Epithelial cell of esophagus (primary cell): ENCODE results near the gene RPIA.

Source experiments
- DNase-seq: peaks from one replicate; pipeline ENCODE4 v3.0.0; 2010; ENCODE audit warnings: low read depth
- H3K4me3 ChIP-seq: 2 replicates; pipeline ENCODE4 v1.5.1; 2011; ENCODE audit warnings: mild to moderate bottlenecking, low read length, control low read depth
- CTCF ChIP-seq: IDR thresholded peaks from 2 replicates; pipeline ENCODE4 v1.5.1; 2011; ENCODE audit warnings: low read depth, mild to moderate bottlenecking, low read length, control low read depth, inconsistent platforms; ENCODE audit not compliant: insufficient read depth; ENCODE audit errors: missing control alignments

Gene RPIA

GRCh38 chr2:88669482-88670214, 21.8 kb upstream of the RPIA start:
- DNase-seq = peak; percentile 68
- TF ChIP-seq CTCF = peak; percentile 86
- no peak overlapping the region for H3K4me3 ChIP-seq

- peak; percentile 83 for TF ChIP-seq CTCF
- H3K4me3 ChIP-seq = no peak overlapping the region
- DNase-seq = peak; percentile 73
These were observed 19.6 kb upstream of the RPIA start for GRCh38 chr2:88671786-88672427.

GRCh38 chr2:88673363-88673762, 18.1 kb upstream of the RPIA start:
- H3K4me3 ChIP-seq = no peak overlapping the region
- DNase-seq = no peak
- no peak for TF ChIP-seq CTCF

GRCh38 chr2:88680266-88680902, 11.1 kb upstream of the RPIA start:
- no peak overlapping the region for H3K4me3 ChIP-seq
- no peak for DNase-seq
- no peak for TF ChIP-seq CTCF

GRCh38 chr2:88680916-88681315, 10.6 kb upstream of the RPIA start:
- no peak for TF ChIP-seq CTCF
- no peak for DNase-seq
- no peak overlapping the region for H3K4me3 ChIP-seq

GRCh38 chr2:88683160-88684021, 8.1 kb upstream of the RPIA start:
- no peak overlapping the region for H3K4me3 ChIP-seq
- no peak for TF ChIP-seq CTCF
- DNase-seq = no peak
